GM12873 (cell line): ENCODE results near the gene MYO16.

ENCODE experiments used
- TF ChIP-seq, protein P1 (sequence below): IDR thresholded peaks from 2 replicates; pipeline ENCODE4 v1.5.1; 2012; ENCODE audit warnings: low read depth, mild to moderate bottlenecking, moderate library complexity, low read length, control low read depth; ENCODE audit not compliant: insufficient read depth; ENCODE audit errors: missing control alignments

MYO16 gene

DNA sequence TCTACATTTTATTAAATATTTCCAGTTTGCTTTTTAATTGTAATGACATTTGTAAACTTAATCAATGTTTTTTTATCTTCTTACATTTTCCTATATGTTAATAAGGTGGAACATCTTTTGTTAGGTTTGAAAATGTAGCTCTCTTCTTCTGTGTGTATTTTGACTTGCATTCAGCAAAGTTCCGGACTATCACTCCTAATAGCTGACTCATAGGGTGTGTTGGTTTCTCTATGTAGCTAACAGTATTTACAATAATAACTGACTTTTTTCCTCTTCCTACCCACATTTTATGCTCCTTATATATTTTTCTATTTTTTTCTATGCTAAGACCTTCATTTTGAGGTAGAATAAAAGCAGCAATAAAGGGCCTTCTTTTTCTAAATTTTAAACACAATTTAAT lies 28.1 kb downstream of the MYO16 start:
- TF ChIP-seq, protein P1, sequence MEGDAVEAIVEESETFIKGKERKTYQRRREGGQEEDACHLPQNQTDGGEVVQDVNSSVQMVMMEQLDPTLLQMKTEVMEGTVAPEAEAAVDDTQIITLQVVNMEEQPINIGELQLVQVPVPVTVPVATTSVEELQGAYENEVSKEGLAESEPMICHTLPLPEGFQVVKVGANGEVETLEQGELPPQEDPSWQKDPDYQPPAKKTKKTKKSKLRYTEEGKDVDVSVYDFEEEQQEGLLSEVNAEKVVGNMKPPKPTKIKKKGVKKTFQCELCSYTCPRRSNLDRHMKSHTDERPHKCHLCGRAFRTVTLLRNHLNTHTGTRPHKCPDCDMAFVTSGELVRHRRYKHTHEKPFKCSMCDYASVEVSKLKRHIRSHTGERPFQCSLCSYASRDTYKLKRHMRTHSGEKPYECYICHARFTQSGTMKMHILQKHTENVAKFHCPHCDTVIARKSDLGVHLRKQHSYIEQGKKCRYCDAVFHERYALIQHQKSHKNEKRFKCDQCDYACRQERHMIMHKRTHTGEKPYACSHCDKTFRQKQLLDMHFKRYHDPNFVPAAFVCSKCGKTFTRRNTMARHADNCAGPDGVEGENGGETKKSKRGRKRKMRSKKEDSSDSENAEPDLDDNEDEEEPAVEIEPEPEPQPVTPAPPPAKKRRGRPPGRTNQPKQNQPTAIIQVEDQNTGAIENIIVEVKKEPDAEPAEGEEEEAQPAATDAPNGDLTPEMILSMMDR = no peak

DNA sequence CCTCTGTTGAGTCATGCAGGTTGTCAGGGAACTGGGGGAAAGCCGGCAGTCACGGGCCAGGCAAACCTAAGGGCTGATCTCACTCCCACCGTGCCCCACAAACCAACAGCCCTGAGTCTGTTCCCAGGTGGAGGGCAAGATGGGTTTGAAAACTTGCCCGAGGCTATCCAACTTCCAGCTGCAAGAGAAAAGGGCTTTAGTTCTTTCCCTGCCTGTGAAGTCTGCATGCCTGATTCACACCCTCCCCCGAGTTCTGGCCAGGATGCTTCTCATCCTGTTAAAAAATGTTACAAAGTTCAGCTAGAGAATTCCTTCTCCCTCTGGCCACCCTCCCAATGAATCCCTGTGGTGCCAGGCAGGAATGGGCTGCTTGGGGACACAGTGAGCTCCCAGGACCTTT lies 33.1 kb downstream of the MYO16 start:
- TF ChIP-seq, protein P1 = no peak

DNA sequence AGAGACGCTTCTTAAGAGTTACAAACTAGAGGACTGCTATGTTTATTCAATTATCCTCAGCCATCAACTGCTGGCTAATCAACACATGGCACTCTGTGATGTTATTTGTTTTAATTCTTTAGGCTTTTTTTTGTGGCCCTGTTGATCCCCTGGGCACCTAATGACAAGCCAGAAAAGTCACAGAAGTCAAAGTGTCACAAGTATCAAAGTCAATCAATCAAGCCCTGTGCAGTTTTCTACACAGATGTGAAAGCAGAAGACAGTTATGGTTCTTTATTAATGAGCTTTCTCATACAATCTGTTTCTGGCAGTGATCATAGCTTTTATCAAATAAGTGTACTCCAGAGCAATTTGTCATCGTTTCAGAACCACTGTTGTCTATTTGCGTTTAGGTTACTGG lies 34.3 kb downstream of the MYO16 start:
- TF ChIP-seq, protein P1 = no peak

DNA sequence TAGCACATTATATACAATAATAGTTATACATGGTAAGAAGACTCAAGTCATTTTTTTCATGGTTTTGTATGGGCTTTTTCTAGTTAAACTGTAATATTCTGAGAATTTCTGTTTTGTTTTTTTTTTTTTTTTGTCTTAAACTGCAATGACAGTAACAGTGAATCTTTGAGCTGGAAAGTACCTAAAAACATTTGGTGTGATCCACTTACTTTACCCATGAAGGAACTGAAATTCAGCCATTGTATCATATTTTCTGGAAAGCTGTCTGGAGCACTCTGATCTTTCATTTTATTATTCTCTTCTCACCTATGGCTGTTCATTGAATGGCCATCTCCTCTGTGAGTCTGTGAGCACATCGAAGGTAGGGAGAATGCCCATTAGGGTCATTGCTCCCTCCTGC lies 37.8 kb downstream of the MYO16 start:
- TF ChIP-seq, protein P1 = no peak

DNA sequence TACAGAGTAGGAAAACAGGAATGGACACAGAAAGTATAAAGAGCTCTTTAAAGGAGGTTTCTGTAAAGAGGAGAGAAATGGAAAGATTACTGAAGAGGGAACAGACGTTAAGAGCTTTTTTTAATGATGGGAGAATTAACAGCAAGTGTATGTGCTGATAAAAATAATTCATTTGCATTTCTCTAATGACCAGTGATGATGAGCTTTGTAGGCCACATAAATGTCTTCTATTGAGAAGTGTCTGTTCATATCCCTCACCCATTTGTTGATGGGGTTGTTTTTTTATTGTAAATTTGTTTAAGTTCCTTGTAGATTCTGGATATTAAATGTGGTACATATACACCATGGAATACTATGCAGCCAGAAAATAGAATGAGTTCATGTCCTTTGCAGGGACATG lies 40.0 kb downstream of the MYO16 start:
- TF ChIP-seq, protein P1 = no peak

DNA sequence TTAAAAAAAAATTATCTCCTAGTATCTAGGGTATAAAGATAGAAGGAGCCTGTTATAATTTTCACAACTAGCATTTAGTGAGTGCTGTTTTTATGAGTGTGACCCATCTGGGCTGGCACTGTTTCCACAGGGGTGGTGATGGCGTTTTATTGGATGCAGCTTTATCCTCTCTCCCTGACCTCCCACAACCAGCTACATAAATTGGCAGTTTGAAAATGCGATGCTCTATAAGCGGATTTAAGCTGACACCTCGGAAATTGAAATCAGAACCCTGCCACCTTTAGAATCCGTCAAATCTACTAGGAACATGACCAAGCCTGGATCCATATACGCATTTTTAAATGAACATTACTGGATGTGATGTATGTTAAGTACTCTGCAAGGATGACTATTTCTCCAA lies 44.9 kb downstream of the MYO16 start:
- TF ChIP-seq, protein P1 = no peak

DNA sequence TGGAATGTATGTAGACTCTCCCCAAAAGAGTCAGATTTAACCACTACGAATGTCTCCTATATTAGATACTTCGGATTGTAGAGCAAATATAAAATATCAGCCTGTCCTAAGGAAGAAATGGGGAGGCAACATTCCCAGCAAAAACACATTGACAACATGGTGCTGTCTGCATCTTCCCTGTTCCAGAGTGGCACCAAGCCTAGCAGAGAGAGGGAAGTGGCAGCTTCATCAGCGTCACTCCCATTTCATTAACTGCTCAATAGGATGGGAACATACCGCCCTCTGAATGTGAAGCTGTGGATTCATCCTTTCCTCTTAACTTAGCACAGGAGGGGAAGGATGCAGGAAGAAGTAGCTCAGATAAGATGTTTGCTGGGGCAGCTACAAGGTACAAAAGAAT lies 45.4 kb downstream of the MYO16 start:
- TF ChIP-seq, protein P1 = no peak
